Measurements from ENCODE around the gene DOCK2.

The DOCK2 gene

DNA sequence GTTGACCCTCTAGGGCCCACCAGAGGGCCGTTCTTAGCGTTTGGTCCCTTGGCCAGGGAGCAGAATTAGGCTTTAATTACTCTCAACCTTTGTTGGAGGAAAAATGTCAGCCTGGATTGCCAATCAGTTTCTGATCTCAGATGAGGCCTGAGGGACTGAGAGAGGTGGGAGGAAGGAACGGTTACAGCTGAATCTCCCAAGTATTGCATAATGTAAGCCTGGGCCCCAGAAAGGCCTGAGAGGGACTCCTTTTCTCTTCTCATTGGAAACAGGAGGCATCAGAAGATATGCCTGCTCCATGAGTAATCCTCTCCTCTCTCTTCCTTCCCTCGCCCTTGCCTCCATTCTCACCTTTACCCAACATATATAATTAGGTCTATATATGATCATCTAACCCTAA is 237.5 kb downstream of the DOCK2 start:
- H3K27ac ChIP-seq = no peak overlapping the region
- TF ChIP-seq CTCF (IDR thresholded peaks at IDR 0.05) = no peak
- TF ChIP-seq ZFX (IDR thresholded peaks at IDR 0.05; ENCODE audit: borderline replicate concordance) = no peak

- TF ChIP-seq CTCF (IDR thresholded peaks at IDR 0.05) (no peak), ZFX (IDR thresholded peaks at IDR 0.05; ENCODE audit: borderline replicate concordance) (no peak)
These were observed 238.1 kb downstream of the DOCK2 start for GRCh38 chr5:169875091-169875728.

GRCh38 chr5:169875731-169876130 is 238.7 kb downstream of the DOCK2 start:
- no peak for TF ChIP-seq ZFX (IDR thresholded peaks at IDR 0.05; ENCODE audit: borderline replicate concordance)
- TF ChIP-seq CTCF (IDR thresholded peaks at IDR 0.05) = no peak
- no peak overlapping the region for H3K27ac ChIP-seq

More at GRCh38 chr5:169875091-169875728, 238.1 kb downstream of the DOCK2 start:
- H3K27ac ChIP-seq = no peak overlapping the region

- H3K27ac ChIP-seq = no peak overlapping the region
- no peak for TF ChIP-seq ZFX (IDR thresholded peaks at IDR 0.05; ENCODE audit: borderline replicate concordance)
These were observed 239.3 kb downstream of the DOCK2 start for GRCh38 chr5:169876386-169876785.

DNA sequence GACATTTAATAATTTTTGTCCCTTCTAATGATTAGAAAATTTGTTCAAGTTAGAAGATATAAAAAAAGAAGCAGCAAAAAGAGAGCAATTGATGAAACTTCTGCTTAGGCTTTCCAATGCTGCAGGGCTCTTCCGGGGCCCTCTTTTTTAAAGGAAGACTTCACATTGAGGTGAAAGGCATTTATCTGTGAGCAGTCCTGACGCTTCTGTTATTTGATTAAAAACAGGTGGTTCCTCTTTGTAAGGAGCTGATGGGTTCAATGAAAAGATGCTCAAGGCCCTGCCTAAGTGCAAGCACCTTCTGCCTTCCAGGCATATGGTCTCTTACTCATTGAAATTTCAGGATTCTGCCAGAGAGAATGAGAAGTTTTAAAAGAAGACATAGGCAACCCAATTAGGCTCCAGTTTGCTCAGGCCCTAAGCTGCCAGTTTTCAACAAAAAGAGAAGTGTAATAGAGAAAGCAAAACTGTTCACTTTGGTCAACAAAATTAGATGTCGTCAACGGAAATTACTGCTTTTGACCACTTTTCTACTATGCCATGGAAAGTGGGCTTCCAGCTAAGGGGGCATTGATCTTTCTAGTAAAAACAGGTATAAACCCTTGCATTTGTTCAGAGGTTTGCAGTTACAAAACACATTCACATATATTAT is 243.1 kb downstream of the DOCK2 start:
- no peak for TF ChIP-seq CTCF (IDR thresholded peaks at IDR 0.05)
- TF ChIP-seq ZFX (IDR thresholded peaks at IDR 0.05; ENCODE audit: borderline replicate concordance) = no peak
- H3K27ac ChIP-seq = no peak overlapping the region

DNA sequence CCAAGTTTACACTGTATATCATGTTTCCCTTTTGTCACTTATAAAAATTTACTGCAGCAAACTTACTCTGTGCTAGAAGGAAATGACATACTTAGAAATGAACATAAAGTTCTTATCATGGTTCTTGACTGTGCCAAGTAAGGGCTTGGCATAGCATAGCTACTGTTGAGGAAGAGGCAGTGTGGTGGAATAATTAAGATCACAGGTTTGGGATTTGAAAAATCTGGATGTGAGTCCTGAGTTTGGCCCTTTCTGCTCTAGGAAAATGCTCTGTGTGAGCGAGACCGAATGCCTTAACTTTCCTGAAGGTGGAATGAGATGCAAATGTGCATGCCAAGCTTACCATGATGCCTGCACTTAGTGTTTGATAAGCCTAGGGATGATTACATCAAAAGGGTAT is 243.7 kb downstream of the DOCK2 start:
- H3K27ac ChIP-seq = no peak overlapping the region
- TF ChIP-seq CTCF (IDR thresholded peaks at IDR 0.05) = no peak
- no peak for TF ChIP-seq ZFX (IDR thresholded peaks at IDR 0.05; ENCODE audit: borderline replicate concordance)

DNA sequence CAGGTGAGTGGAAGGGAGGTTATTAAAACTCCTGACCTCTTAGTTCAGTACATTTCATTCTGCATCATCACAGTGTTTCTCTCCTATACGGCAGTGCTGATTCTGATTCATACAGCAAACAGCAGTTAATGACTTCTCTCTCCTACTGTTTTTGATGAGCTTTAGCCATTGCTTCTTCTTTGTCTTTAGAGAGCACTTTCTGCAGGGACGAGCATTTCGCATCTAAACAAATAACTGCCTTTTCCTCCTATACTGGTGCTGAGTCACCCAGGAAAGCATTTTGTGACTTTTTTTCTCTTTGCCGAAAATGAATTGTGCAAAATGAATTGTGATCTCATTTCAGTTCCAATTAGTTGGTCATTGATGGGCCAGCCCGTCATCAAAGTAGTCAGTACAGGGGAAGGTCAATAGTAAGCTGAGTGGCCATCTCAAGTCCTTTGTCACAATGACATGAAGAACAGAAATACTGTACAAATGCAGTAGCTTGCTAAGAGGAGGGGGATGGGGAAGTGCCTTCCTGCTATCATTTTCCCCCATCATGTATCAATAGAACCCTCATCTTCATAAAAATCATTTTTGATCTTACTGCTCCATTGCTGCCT is 244.7 kb downstream of the DOCK2 start:
- TF ChIP-seq ZFX (IDR thresholded peaks at IDR 0.05; ENCODE audit: borderline replicate concordance) = no peak
- TF ChIP-seq CTCF (IDR thresholded peaks at IDR 0.05) = no peak
- no peak overlapping the region for H3K27ac ChIP-seq
